Hindlimb muscle (tissue), 1 donor: Measurements from ENCODE around the gene RNF13. TPM values are rescaled to one million over a fixed set of nuclear protein-coding genes. Genes with fewer than 3 reads are reported as not detected.
A peak's percentile ranks its signal among the peaks of the same experiment; 100 is the strongest.
"Not testable (repeated sequence)": the region's sequence is repeated elsewhere in the genome, so short reads cannot be mapped to it uniquely, and the experiment has no call there.

Source experiments
- DNase-seq: peaks from one replicate; pipeline ENCODE4 v3.0.0-alpha.2; 2013
- polyA plus RNA-seq: library from polyadenylated mRNA; unstranded; fragments of 120-200 nt; gene quantifications from one replicate; pipeline ENCODE4 v1.2.1, GENCODE V29; 2013; ENCODE audit not compliant: insufficient read length

RNF13 gene
- polyA plus RNA-seq, 1 donor = 34.9 TPM

- DNase-seq = no peak
Measured at GRCh38 chr3:149900322-149900721, 87.3 kb downstream of the RNF13 start.

GRCh38 chr3:149901770-149902169, 88.8 kb downstream of the RNF13 start:
- DNase-seq = no peak

DNA sequence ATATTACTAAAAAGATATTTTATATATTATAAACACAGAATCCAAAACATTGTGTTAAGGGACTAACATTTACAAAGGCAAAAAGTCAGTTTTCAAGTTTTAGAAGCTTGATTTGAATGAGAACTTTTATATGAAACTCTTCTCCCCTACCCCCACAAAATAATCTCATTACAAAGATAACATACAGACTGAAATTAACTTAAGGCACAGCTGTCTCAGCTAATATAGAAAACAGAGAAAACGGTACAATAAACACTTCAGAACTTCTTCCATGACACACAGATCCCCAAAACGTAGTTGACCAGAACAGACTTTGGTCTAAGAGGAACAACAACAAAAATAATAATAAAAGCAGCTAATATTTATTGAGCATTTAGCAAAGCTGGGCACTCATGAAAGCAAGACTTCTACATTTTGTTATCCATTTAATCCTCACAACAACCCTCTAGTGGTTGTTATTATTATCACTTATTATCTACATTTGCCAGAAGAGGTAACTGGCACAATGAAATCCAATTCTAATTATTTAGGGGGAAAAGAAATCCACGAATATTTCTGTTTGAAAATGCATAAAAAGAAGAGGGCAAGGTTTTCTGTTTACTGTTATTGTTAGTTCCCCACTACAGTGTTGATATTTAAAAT, 89.6 kb downstream of the RNF13 start:
- no peak for DNase-seq

GRCh38 chr3:149906036-149906435, 93.0 kb downstream of the RNF13 start:
- DNase-seq = no peak

DNA sequence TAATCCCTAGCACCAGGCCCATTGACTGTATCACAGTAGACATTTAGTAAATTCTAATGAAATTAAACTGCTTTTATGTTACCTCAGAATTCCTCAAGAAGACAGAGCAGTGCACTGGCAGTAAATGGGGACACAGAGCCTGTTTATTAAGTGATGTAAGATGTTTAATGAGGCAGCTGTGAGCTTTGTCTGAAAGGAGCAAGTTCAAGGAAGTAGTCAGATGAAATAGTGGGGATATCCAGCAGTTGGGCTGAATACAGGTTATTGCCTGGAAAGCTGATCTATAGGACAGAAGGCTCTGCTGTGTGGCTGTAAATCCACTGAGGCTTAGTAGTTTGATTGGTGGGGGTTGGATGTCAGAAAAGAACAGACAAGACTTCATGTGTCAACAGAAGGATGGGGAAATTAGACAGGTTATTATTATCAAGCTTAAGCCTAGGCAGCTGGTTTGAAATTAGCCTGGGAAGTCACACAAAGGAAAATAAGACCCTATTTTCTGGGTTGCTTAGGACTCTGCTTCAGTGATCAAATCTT, 95.5 kb downstream of the RNF13 start:
- DNase-seq = no peak

GRCh38 chr3:149909923-149910322, 96.9 kb downstream of the RNF13 start:
- no peak for DNase-seq

DNA sequence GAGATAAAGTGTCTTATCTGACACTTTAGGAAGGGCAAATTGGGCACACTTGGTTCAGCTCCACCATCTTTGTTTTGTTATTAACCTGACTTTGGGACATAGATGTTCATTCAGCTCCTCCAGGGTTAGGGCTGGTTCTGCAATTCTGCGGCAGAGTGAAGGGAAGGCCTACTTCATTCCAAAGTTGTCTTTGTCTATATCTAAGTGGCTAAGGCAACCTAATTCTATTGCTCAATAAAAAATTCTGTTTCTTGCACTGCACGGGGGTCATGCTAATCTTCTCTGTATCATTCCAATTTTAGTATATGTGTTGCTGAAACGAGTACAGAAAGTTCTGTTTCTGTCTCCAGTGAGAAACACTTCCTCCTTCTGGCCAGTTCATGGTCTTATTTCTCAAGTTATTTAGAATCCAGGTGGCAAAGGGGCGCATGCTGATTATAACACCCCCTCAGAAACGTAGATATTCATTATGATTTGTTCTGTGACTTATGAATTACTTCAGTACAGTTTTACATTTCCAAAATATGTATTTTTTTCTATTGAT, 104.2 kb downstream of the RNF13 start:
- DNase-seq = no peak

DNA sequence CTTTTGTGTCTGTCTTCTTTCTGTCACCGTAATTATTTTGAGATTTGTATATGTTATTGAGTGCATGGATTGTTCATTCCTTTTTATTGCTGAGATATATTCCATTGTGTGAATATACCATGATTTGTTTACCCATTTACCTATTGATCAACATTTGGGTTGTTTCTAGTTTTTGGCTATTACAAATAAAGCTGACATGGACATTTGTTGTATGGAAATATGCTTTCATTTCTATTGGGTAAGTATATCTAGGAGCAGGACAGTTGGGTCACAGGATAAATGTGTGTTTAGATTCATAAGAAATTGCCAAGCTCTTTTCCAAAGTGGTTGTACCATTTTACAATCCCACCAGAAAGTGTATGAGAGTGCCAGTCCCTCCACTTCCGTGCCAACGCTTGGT, 106.5 kb downstream of the RNF13 start:
- no peak for DNase-seq

- no peak for DNase-seq
Measured at GRCh38 chr3:149920119-149920518, 107.1 kb downstream of the RNF13 start.

GRCh38 chr3:149933008-149933407, 120.0 kb downstream of the RNF13 start:
- no peak for DNase-seq

GRCh38 chr3:149933858-149934257, 120.8 kb downstream of the RNF13 start:
- DNase-seq = no peak

- DNase-seq = no peak
Measured at GRCh38 chr3:149934524-149934923, 121.5 kb downstream of the RNF13 start.

DNA sequence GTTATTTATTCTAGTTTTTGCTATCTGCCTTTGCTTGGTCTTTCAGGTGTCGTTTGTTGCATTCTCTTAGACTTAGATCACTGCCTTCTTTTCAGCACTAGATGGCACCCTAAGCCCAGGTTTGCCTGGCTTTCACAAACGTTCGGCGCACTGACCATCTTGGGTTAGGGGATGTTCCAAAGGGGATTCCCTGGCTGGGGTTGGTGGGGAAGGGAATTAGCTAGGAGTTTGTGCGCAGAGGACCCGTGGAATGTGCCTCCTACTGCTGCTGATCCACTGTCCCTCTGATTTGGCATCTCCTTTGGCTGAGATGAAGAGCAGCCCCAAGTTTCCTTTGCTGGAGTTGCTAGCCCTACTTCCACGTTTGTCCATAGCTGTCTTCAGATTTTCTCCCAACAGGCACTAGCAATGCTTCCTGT, 123.8 kb downstream of the RNF13 start:
- peak; percentile 11 for DNase-seq

GRCh38 chr3:149938392-149939055, 125.5 kb downstream of the RNF13 start:
- not testable (repeated sequence) for DNase-seq

- no peak for DNase-seq
Measured at GRCh38 chr3:149941186-149941585, 128.2 kb downstream of the RNF13 start.

DNA sequence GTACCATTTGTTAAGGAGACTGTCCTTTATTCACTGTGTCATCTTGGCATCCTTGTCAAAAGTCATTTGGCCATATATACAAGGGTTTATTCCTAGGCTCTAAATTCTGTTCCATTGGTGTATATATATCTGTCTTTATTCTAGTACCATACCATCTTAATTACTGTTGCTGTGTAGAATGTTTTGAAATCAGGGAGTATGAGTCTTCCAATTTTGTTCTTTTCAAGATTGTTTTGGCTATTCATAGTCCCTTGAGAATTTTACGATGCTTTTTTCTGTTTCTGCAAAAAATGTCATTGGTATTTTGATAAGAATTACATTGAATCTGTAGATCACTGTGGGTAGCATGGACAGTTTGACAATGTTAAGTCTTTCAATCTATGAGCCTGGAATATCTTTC, 128.9 kb downstream of the RNF13 start:
- DNase-seq = no peak

GRCh38 chr3:149942409-149942808, 129.4 kb downstream of the RNF13 start:
- no peak for DNase-seq

DNA sequence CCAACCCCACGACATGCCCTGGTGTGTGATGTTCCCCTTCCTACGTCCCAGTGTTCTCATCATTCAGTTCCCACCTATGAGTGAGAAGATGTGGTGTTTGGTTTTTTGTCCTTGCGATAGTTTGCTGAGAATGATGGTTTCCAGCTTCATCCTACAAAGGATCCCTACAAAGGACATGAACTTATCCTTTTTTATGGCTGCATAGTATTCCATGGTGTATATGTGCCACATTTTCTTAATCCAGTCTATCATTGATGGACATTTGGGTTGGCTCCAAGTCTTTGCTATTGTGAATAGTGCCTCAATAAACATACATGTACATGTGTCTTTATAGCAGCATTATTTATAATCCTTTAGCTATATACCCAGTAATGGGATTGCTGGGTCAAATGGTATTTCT, 131.0 kb downstream of the RNF13 start:
- not testable (repeated sequence) for DNase-seq

- no peak for DNase-seq
Measured at GRCh38 chr3:149947231-149947630, 134.2 kb downstream of the RNF13 start.

GRCh38 chr3:149949181-149949580, 136.2 kb downstream of the RNF13 start:
- no peak for DNase-seq

DNA sequence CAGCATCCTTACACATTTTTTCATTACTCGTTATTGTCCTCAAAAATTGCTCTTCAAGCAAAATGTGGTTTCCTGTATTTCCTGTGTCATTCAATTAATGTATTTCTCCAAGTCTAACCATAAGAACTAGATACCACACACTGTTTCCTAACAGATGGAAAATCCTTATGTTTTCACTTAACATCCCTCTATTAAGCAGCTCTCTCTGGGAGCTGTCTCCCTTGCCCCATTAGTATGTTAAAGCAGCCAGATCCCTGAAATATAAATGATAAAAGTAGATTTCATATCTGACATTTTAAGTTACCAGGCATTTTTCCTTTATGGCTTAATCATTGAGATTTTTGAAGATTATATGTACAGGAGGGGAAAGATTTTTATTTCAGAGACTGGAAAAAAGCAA, 141.8 kb downstream of the RNF13 start:
- DNase-seq = no peak

DNA sequence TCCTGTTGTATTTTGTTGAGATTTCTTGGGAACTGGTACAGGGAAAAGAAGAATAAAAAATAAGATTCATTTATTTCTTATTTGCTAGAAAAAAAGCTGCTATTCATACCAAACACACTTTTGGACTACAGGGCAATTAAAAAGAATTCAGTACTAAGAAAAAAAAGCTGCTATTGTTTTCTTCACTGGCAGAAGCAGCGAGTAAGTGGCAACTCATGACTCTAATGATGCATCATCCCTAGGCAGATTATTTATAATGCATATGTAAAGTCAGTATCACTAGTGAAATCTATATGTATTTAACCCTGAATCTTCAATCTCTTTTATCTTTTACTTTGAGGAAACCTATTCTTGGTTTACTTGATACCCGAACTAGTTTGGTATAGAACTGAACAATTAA, 142.4 kb downstream of the RNF13 start:
- no peak for DNase-seq

GRCh38 chr3:149957361-149958125, 144.5 kb downstream of the RNF13 start:
- DNase-seq = no peak
